GM15510 (cell line): ENCODE measurements around the gene CYB561D1.

Experiments
- POLR2A ChIP-seq: IDR thresholded peaks from 3 replicates; pipeline ENCODE4 v1.6.1; 2011; ENCODE audit warnings: borderline replicate concordance; ENCODE audit not compliant: insufficient read length; ENCODE audit errors: extremely low read depth

CYB561D1 gene

GRCh38 chr1:109509176-109510134 lies 15.6 kb downstream of the CYB561D1 start, which contains the start of gene AMIGO1:
TSS of gene AMIGO1 (minus strand) at chr1:109509727. CDS start at chr1:109508912, 815 bp downstream.
- no peak for TF ChIP-seq POLR2A

DNA sequence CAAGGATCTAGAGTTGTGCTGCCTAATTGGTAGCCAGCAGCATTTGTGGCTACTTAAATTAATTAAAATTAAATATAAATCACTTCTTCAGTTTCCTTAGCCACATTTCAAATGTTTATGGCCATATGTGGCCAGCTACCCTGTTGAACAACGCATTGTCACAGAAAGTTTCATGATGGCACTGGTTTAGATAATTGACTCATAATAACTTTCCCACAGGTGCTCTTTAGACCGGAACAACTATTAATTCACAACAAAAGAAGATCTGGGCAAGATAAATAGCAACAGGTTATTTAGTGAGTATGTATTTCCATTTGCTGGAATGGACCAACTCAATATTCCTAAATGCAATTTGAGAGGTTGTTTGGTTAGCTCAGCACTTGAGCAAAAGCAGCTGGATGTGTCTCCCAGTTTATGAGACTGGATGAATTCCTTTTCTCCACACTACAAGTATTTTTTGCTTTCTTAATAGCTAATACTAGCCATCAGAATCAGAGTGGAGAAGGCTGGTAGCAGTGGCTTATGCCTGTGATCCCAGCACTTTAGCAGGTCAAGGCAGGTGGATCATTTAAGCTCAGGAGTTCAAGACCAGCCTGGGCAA lies 19.3 kb downstream of the CYB561D1 start:
- TF ChIP-seq POLR2A: no peak

GRCh38 chr1:109514846-109515245 lies 21.0 kb downstream of the CYB561D1 start:
- TF ChIP-seq POLR2A: no peak

DNA sequence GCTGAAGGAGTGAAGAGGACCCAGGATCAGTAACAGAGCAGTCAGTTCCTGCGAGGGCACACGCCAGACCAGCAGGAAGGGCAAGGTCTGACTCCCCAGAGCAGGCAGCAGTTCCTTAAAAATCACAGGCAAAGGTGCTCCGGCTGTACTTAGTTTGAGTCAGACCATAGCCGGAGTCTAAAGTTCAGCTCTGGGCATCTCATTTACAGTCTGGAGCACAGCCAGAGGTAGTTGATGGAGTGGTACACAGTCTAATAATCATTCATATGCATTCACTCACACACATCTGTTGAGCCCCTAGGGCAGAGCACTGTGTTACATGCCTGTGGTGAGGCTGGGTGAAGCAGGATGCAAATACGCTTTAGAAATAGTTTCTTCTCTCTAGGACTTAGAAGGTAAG lies 23.0 kb downstream of the CYB561D1 start:
- TF ChIP-seq POLR2A: no peak

GRCh38 chr1:109517337-109517736 lies 23.4 kb downstream of the CYB561D1 start:
- TF ChIP-seq POLR2A: no peak

DNA sequence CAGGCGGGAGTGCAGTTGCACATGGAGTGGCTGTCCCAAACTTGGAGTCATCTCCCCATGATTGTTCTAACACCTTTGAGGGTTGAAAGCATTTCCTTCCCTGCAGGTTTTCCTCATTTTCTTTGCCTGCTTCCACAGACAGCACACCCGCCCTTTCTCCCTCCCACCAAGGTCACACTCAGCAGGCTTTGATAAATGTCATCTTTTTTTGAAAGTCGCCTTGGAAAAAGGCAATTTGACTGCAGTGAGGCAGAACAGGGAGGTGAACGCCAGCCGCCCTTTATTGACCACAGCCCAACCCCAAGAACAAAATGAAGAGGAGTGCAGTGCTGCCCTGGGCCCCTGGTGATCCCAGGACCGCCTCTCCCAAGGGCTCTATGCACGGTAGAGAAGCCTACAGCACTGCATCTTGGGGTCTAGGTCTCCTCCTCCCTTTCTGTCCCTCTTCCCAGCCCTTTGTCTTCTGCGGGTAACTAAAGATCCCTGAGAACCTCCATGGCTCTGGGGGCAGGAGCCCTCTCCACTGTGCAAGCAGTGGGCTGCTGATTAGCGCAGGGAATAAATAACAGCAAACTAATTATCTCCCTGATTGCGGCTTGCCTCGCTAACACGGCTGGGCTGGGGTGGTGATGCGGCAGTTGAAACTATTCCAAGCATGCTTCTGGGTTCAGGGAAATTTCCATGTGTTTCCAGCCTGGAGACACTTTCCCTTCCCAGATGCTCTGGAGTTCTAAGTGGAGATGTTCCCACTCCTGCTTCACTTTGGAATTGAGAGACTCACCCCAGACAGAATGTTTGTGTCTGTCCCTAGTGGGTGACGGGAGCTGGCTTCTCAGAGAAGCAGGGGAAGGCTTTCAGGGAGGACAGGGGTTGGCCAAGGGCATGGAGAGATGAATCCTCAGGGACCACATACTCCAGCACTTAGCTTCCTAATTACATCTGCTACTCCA lies 27.4 kb downstream of the CYB561D1 start:
- TF ChIP-seq POLR2A: no peak

DNA sequence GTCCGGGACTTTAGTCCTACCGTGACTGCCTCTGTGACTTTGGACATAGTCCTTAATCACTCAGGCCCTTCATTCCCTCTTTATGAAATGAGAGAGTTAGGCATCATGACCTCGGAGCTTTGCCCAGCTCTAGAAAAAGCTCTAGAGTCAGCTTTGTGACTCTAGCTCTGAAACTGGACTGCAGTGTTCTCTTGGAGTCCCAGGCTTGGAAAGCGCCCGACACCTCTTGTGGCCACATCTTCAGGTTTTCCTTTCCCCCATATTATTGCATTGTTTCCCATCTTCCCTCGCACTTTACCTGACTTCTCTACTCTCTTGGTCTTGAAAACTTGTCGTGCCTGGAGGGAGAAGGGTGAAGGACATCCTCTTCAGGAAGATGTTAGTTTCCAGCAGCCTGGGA lies 28.1 kb downstream of the CYB561D1 start:
- no peak for TF ChIP-seq POLR2A

GRCh38 chr1:109523706-109524105 lies 29.8 kb downstream of the CYB561D1 start:
- no peak for TF ChIP-seq POLR2A

DNA sequence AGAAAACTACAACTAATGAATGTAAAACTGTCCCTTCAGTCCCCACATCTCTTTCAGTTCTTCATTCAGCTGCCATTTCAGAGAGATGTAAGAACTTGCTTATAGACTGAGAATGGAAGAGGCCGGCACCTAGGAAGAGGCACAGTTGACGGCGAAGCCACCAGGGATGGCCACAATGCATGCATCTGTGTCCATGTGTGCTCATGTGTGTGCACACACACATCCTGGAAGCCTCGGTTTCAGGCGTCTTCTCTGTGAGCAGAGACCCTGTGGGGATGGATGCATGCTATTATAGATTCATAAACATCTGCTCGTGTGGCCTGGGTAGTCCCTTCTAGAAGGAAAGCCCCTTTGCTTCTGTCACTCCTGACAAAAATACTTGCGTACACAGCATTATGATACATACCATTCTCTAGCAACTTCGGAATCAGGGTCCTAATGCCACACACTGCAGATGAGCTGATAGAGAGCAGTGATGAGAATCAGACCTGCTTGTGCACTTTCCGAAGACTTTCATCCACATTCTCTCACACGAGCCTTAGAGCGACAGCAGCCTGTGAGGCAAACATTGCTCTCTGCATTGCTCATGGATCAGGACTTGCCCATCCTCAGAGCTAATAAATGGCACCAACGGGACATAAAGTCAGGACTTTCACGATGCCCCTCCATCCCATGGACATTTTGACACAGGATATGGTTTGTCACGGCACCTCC lies 33.4 kb downstream of the CYB561D1 start:
- no peak for TF ChIP-seq POLR2A

DNA sequence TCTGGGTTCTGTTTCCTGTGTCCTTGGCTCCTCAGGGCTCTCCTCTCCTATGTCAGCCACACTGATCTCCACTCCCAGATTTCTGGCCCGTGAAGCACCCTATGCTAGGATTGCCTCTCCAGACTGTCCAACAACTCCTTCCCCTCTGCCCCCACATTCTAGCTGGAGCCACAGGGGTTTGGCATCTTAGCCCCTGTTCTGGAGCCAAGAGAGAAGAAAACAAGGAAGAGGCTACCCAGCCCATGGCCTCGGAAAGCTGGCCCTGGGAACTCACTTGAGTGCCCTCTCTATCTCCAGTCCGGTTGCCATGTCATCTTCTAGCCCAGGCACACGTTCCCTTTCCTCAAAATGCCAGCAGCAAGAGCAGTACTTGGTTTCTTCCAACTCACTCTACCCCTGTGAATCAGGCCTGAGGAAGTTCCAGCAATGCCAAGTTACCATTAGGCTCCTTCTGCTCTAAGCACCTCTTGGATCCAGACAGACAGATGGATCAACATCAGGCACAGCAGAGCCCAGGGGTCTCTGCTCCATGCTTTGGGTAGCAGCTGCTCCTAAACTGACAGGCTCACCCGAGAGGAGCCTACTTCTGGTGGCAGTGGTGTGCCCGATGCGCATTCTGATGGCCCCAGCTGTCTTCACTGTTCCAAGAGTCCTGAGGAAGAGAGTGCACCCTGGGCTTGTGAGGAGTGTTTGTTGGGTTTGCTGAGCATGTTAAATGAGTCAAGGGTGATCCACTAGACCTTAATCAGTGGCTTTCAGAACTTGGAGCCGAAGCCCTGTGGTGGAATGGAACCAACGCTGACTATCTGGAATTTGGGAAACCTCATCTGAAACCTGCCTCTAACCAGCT lies 34.2 kb downstream of the CYB561D1 start:
- no peak for TF ChIP-seq POLR2A

- TF ChIP-seq POLR2A: no peak
These were observed 34.8 kb downstream of the CYB561D1 start for GRCh38 chr1:109528712-109529111.

- no peak for TF ChIP-seq POLR2A
These were observed 36.1 kb downstream of the CYB561D1 start for GRCh38 chr1:109529881-109530456.

DNA sequence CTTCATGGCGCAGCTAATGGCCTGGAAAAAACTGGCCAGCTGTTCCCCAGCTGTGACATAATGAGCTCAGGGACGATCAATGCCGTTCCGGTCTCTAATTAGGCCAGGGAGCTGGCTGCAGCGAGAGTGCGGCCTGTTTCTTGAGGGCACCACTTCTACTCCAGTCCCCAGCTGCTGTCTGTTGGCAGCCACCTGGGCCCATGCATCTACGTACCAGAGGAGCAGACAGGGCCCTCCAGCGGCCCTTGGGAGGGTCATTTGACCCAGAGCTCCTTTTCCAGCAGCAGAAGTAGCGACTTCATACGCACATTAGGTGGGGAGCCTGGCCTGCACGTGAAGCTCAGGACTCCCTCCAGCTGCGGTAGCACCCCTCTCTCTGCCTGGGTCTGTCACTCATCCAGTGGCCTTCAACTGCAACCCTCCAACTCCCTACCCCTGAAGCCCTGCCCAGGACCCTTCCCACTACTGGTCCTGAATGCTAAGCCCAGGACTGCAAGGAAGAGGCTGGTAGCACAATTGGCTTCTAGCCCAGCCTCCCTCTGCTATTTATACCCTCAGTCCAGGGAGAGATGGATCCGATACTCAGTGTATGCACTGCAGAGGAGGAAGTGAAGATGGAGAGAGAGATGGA lies 36.7 kb downstream of the CYB561D1 start:
- TF ChIP-seq POLR2A: no peak

DNA sequence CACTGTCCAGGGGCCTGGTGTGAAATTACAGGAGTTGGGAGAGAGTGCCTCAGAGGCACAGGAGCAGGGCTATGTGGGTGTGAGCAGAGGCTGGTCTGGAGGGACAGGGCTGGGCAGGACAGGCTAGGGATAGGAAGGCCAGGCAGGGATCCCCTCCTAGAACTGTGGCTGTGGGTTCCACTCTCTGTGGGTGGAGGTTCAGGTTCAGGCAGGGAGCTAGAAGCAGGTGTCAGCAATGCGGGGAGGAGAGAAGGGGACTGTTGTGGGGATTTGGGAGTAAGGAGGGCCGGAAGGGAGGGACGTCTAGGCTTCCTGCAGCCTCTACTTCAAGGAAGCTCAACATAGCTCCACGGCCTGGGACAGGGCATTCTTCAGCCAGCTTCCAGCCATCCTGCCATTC lies 37.5 kb downstream of the CYB561D1 start:
- no peak for TF ChIP-seq POLR2A
